Immature natural killer cell (primary cell): Measurements from ENCODE around the gene RANBP17. TPM values are rescaled to one million over a fixed set of nuclear protein-coding genes. Genes with fewer than 3 reads are reported as not detected.

Experiments used
- DNase-seq, 3 donors: peaks; one replicate each; pipeline ENCODE4 v3.0.0; 2022; ENCODE audit warnings: mixed read lengths in 1 of 3
- H3K27ac Mint-ChIP-seq, 6 donors: one replicate each; pipeline ENCODE4 v1.8.0; 2020; ENCODE audit warnings: mixed read lengths in 6 of 6, mild to moderate bottlenecking in 5 of 6, inconsistent platforms in 4 of 6, moderate library complexity in 3 of 6
- H3K27me3 Mint-ChIP-seq, 3 donors: one replicate each; pipeline ENCODE4 v1.8.0; 2020 to 2021; ENCODE audit warnings: low read depth in 3 of 3, mild to moderate bottlenecking in 3 of 3, mixed read lengths in 3 of 3, moderate library complexity in 3 of 3, inconsistent platforms in 1 of 3
- H3K36me3 Mint-ChIP-seq, 3 donors: one replicate each; pipeline ENCODE4 v1.8.0; 2020; ENCODE audit warnings: mixed read lengths in 3 of 3, inconsistent platforms in 2 of 3, mild to moderate bottlenecking in 2 of 3
- H3K4me1 Mint-ChIP-seq, 2 donors: one replicate each; pipeline ENCODE4 v1.8.0; 2020; ENCODE audit warnings: inconsistent platforms in 2 of 2, mild to moderate bottlenecking in 2 of 2, mixed read lengths in 2 of 2, moderate library complexity in 1 of 2
- H3K4me3 Mint-ChIP-seq, 5 donors: one replicate each; pipeline ENCODE4 v1.8.0; 2020; ENCODE audit warnings: mild to moderate bottlenecking in 5 of 5, mixed read lengths in 5 of 5, inconsistent platforms in 3 of 5, moderate library complexity in 3 of 5
- H3K9me3 Mint-ChIP-seq, 6 donors: one replicate each; pipeline ENCODE4 v1.8.0; 2020; ENCODE audit warnings: mild to moderate bottlenecking in 6 of 6, mixed read lengths in 6 of 6, inconsistent platforms in 4 of 6, moderate library complexity in 3 of 6
- polyA plus RNA-seq, 3 donors: library from polyadenylated mRNA; unstranded; fragments of 300-500 nt; fragmentation: Illumina TruSeq; gene quantifications; one replicate each; pipeline ENCODE4 v1.2.3, GENCODE V29; 2021

Gene RANBP17
- polyA plus RNA-seq, 3 donors from 2014 or later: 0.91 to 4.8 (median 1.7) TPM

GRCh38 chr5:171093598-171093997 is 231.8 kb downstream of the RANBP17 start:
- H3K4me3 Mint-ChIP-seq: no peak overlapping the region
- DNase-seq: no peak
- H3K4me1 Mint-ChIP-seq: no peaks in the 10 kb centered on the region
- no peaks in the 10 kb centered on the region for H3K27me3 Mint-ChIP-seq
- H3K36me3 Mint-ChIP-seq: peaks cover 0 to 6% (median 4%) of the 10 kb centered on the region in 3 donors
- no peak overlapping the region for H3K27ac Mint-ChIP-seq
- peaks cover 5 to 15% (median 11%) of the 10 kb centered on the region in 6 donors for H3K9me3 Mint-ChIP-seq

GRCh38 chr5:171094356-171094755 is 232.5 kb downstream of the RANBP17 start:
- Mint-ChIP-seq H3K36me3 (peaks cover 0 to 6% (median 4%) of the 10 kb centered on the region in 3 donors), H3K4me3 (no peak overlapping the region), H3K27me3 (peaks cover 0 to 3% (median 0%) of the 10 kb centered on the region in 3 donors), H3K27ac (no peak overlapping the region), H3K4me1 (no peaks in the 10 kb centered on the region), H3K9me3 (peaks cover 5 to 20% (median 12%) of the 10 kb centered on the region in 6 donors)
- DNase-seq: no peak

- peaks cover 0 to 7% (median 0%) of the 10 kb centered on the region in 3 donors for H3K27me3 Mint-ChIP-seq
- H3K27ac Mint-ChIP-seq: no peak overlapping the region
- no peaks in the 10 kb centered on the region for H3K4me1 Mint-ChIP-seq
- no peak for DNase-seq
- no peak overlapping the region for H3K4me3 Mint-ChIP-seq
- peaks cover 0 to 19% (median 10%) of the 10 kb centered on the region in 6 donors for H3K9me3 Mint-ChIP-seq
- H3K36me3 Mint-ChIP-seq: no peaks in the 10 kb centered on the region
Observed at GRCh38 chr5:171102877-171103610, 241.2 kb downstream of the RANBP17 start.

GRCh38 chr5:171107669-171108068 is 245.9 kb downstream of the RANBP17 start:
- H3K27me3 Mint-ChIP-seq: no peaks in the 10 kb centered on the region
- no peaks in the 10 kb centered on the region for H3K36me3 Mint-ChIP-seq
- DNase-seq: no peak
- H3K9me3 Mint-ChIP-seq: peaks cover 0 to 4% (median 0%) of the 10 kb centered on the region in 6 donors
- H3K4me3 Mint-ChIP-seq: no peak overlapping the region
- no peaks in the 10 kb centered on the region for H3K4me1 Mint-ChIP-seq
- no peak overlapping the region for H3K27ac Mint-ChIP-seq

- no peak for DNase-seq
- H3K9me3 Mint-ChIP-seq: peaks cover 0 to 17% (median under 1%) of the 10 kb centered on the region in 6 donors
- peaks cover 0 to 3% (median 3%) of the 10 kb centered on the region in 3 donors for H3K27me3 Mint-ChIP-seq
- no peak overlapping the region for H3K27ac Mint-ChIP-seq
- peaks cover 0 to 5% (median 0%) of the 10 kb centered on the region in 3 donors for H3K36me3 Mint-ChIP-seq
- H3K4me3 Mint-ChIP-seq: no peak overlapping the region
- no peaks in the 10 kb centered on the region for H3K4me1 Mint-ChIP-seq
Observed at GRCh38 chr5:171115519-171115918, 253.7 kb downstream of the RANBP17 start.

- H3K27ac Mint-ChIP-seq: no peak overlapping the region
Observed at GRCh38 chr5:171116719-171117118, 254.9 kb downstream of the RANBP17 start.

GRCh38 chr5:171120986-171121622 is 259.3 kb downstream of the RANBP17 start:
- H3K4me3 Mint-ChIP-seq: no peak overlapping the region
- no peaks in the 10 kb centered on the region for H3K4me1 Mint-ChIP-seq
- peaks cover 0 to 5% (median 0%) of the 10 kb centered on the region in 3 donors for H3K36me3 Mint-ChIP-seq
- H3K9me3 Mint-ChIP-seq: peaks cover 0 to 18% (median 2%) of the 10 kb centered on the region in 6 donors
- peaks cover 3 to 6% (median 5%) of the 10 kb centered on the region in 3 donors for H3K27me3 Mint-ChIP-seq
- H3K27ac Mint-ChIP-seq: no peak overlapping the region
- no peak for DNase-seq

More at GRCh38 chr5:171116719-171117118, 254.9 kb downstream of the RANBP17 start:
- H3K36me3 Mint-ChIP-seq: peaks cover 0 to 5% (median 0%) of the 10 kb centered on the region in 3 donors
- H3K4me3 Mint-ChIP-seq: no peak overlapping the region
- H3K4me1 Mint-ChIP-seq: no peaks in the 10 kb centered on the region
- peaks cover 0 to 18% (median 2%) of the 10 kb centered on the region in 6 donors for H3K9me3 Mint-ChIP-seq
- H3K27me3 Mint-ChIP-seq: peaks cover 0 to 3% (median 3%) of the 10 kb centered on the region in 3 donors
- peak in 1 of 3 donors; percentile 0 for DNase-seq

- H3K36me3 Mint-ChIP-seq: peaks cover 0 to 5% (median 0%) of the 10 kb centered on the region in 3 donors
- H3K4me1 Mint-ChIP-seq: no peaks in the 10 kb centered on the region
- no peak overlapping the region for H3K4me3 Mint-ChIP-seq
- peaks cover 0 to 18% (median 2%) of the 10 kb centered on the region in 6 donors for H3K9me3 Mint-ChIP-seq
- no peak overlapping the region for H3K27ac Mint-ChIP-seq
- peaks cover 3 to 6% (median 5%) of the 10 kb centered on the region in 3 donors for H3K27me3 Mint-ChIP-seq
- DNase-seq: no peak
Observed at GRCh38 chr5:171121638-171122037, 259.8 kb downstream of the RANBP17 start.

- peaks cover 0 to 18% (median 2%) of the 10 kb centered on the region in 6 donors for H3K9me3 Mint-ChIP-seq
- H3K4me3 Mint-ChIP-seq: no peak overlapping the region
- peaks cover 0 to 5% (median 0%) of the 10 kb centered on the region in 3 donors for H3K36me3 Mint-ChIP-seq
- H3K4me1 Mint-ChIP-seq: no peaks in the 10 kb centered on the region
- H3K27me3 Mint-ChIP-seq: peaks cover 3 to 6% (median 6%) of the 10 kb centered on the region in 3 donors
- H3K27ac Mint-ChIP-seq: no peak overlapping the region
- DNase-seq: no peak
Observed at GRCh38 chr5:171122372-171122771, 260.6 kb downstream of the RANBP17 start.

- H3K27me3 Mint-ChIP-seq: peaks cover 3 to 6% (median 6%) of the 10 kb centered on the region in 3 donors
- peaks cover 0 to 18% (median 2%) of the 10 kb centered on the region in 6 donors for H3K9me3 Mint-ChIP-seq
- peaks cover 0 to 5% (median 0%) of the 10 kb centered on the region in 3 donors for H3K36me3 Mint-ChIP-seq
- DNase-seq: no peak
- H3K27ac Mint-ChIP-seq: no peak overlapping the region
- no peaks in the 10 kb centered on the region for H3K4me1 Mint-ChIP-seq
- H3K4me3 Mint-ChIP-seq: no peak overlapping the region
Observed at GRCh38 chr5:171123417-171123816, 261.6 kb downstream of the RANBP17 start.

GRCh38 chr5:171127314-171127713 is 265.5 kb downstream of the RANBP17 start:
- Mint-ChIP-seq H3K4me1 (no peaks in the 10 kb centered on the region), H3K9me3 (no peaks in the 10 kb centered on the region), H3K27me3 (peaks cover 4 to 8% (median 6%) of the 10 kb centered on the region in 3 donors), H3K4me3 (no peak overlapping the region), H3K36me3 (no peaks in the 10 kb centered on the region), H3K27ac (no peak overlapping the region)
- DNase-seq: no peak

GRCh38 chr5:171128136-171128535 is 266.3 kb downstream of the RANBP17 start:
- Mint-ChIP-seq H3K27ac (no peak overlapping the region), H3K9me3 (no peaks in the 10 kb centered on the region), H3K36me3 (no peaks in the 10 kb centered on the region), H3K27me3 (peaks cover 4 to 5% (median 4%) of the 10 kb centered on the region in 3 donors), H3K4me3 (no peak overlapping the region), H3K4me1 (no peaks in the 10 kb centered on the region)
- no peak for DNase-seq

GRCh38 chr5:171129308-171129707 is 267.5 kb downstream of the RANBP17 start:
- H3K36me3 Mint-ChIP-seq: no peaks in the 10 kb centered on the region
- H3K27me3 Mint-ChIP-seq: peaks cover 2 to 4% (median 4%) of the 10 kb centered on the region in 3 donors
- no peak for DNase-seq
- no peaks in the 10 kb centered on the region for H3K9me3 Mint-ChIP-seq
- H3K4me1 Mint-ChIP-seq: no peaks in the 10 kb centered on the region
- H3K27ac Mint-ChIP-seq: no peak overlapping the region
- H3K4me3 Mint-ChIP-seq: no peak overlapping the region

GRCh38 chr5:171131497-171131896 is 269.7 kb downstream of the RANBP17 start:
- Mint-ChIP-seq H3K9me3 (no peaks in the 10 kb centered on the region), H3K4me3 (no peak overlapping the region), H3K36me3 (no peaks in the 10 kb centered on the region), H3K27me3 (peaks cover 4% of the 10 kb centered on the region in 3 donors), H3K4me1 (no peaks in the 10 kb centered on the region), H3K27ac (no peak overlapping the region)
- no peak for DNase-seq
